Calu3 (cell line): ENCODE results near the gene CDK6. TPM values are rescaled to one million over a fixed set of nuclear protein-coding genes. Genes with fewer than 3 reads are reported as not detected.

Source experiments
- BruUV-seq: library from RNA; stranded (reverse); fragments of 400-500 nt; replicated peaks from 2 replicates; lab custom pipeline; 2021; lab: Mats Ljungman, UMichigan
- CTCF ChIA-PET: fragments of 300-600 bp; sonication (Branson Sonifier 250); formaldehyde crosslinking; loops from one replicate; lab custom pipeline; 2022; ENCODE audit warnings: antibody characterized with exemption; lab: Charles Lee
- DNase-seq: peaks from one replicate; pipeline ENCODE4 v3.0.0; 2022
- H3K27ac Mint-ChIP-seq: one replicate; pipeline ENCODE4 v1.8.0; 2022; ENCODE audit warnings: mixed read lengths; ENCODE audit not compliant: unreplicated experiment
- H3K27me3 Mint-ChIP-seq: one replicate; pipeline ENCODE4 v1.8.0; 2022; ENCODE audit warnings: mixed read lengths; ENCODE audit not compliant: unreplicated experiment
- H3K36me3 Mint-ChIP-seq: one replicate; pipeline ENCODE4 v1.8.0; 2022; ENCODE audit warnings: mild to moderate bottlenecking, moderate library complexity, mixed read lengths; ENCODE audit not compliant: insufficient read depth, unreplicated experiment
- H3K4me1 Mint-ChIP-seq: one replicate; pipeline ENCODE4 v1.8.0; 2022; ENCODE audit warnings: mild to moderate bottlenecking, low read depth, mixed read lengths; ENCODE audit not compliant: unreplicated experiment
- H3K4me3 Mint-ChIP-seq: one replicate; pipeline ENCODE4 v1.8.0; 2022; ENCODE audit warnings: mild to moderate bottlenecking, low read depth, moderate library complexity, mixed read lengths; ENCODE audit not compliant: unreplicated experiment
- H3K9me3 Mint-ChIP-seq: one replicate; pipeline ENCODE4 v1.8.0; 2022; ENCODE audit warnings: low read depth, mixed read lengths; ENCODE audit not compliant: unreplicated experiment
- CTCF ChIP-seq: fragments of 200-600 bp; IDR thresholded peaks from one replicate; pipeline ENCODE4 v1.8.0; 2022; ENCODE audit warnings: antibody characterized with exemption; ENCODE audit not compliant: unreplicated experiment
- intact Hi-C: fragments of 100-400 bp; cut with micrococcal nuclease; formaldehyde crosslinking; loops from one replicate; pipeline ENCODE4 v1.10.0; 2022; ENCODE audit not compliant: unreplicated experiment
- total RNA-seq: library from RNA; stranded (reverse); gene quantifications from 2 replicates; pipeline ENCODE4 v1.2.3, GENCODE V29; 2022

The CDK6 gene
- total RNA-seq, 1 experiment from 2014 or later, result 87.9 TPM

- DNase-seq, result no peak
- no peak for TF ChIP-seq CTCF
- intact Hi-C loops, result no loop called here
- Mint-ChIP-seq H3K4me3 (no peak overlapping the region), H3K36me3 (peaks cover 20% of the 10 kb centered on the region), H3K9me3 (no peaks in the 10 kb centered on the region), H3K27me3 (no peaks in the 10 kb centered on the region), H3K4me1 (peaks cover 51% of the 10 kb centered on the region), H3K27ac (no peak overlapping the region)
- CTCF ChIA-PET, result interaction anchor here (1.5 kb wide), 1 partner anchor 11 kb away, joined by 3 read pairs; no protein-coding TSS in a partner anchor
- no TSS peak for BruUV-seq
These were observed 191.8 kb downstream of the CDK6 start for GRCh38 chr7:92644406-92645113.

- Mint-ChIP-seq H3K27ac (no peak overlapping the region), H3K9me3 (no peaks in the 10 kb centered on the region), H3K36me3 (peaks cover 20% of the 10 kb centered on the region), H3K4me1 (peaks cover 51% of the 10 kb centered on the region), H3K4me3 (no peak overlapping the region), H3K27me3 (no peaks in the 10 kb centered on the region)
- intact Hi-C loops, result no loop called here
- DNase-seq, result no peak
- no peak for TF ChIP-seq CTCF
- CTCF ChIA-PET, result interaction anchor here (1.5 kb wide), 1 partner anchor 12 kb away, joined by 3 read pairs; no protein-coding TSS in a partner anchor
- BruUV-seq, result no TSS peak
These were observed 192.6 kb downstream of the CDK6 start for GRCh38 chr7:92643821-92644220.

- H3K9me3 Mint-ChIP-seq, result no peaks in the 10 kb centered on the region
- BruUV-seq, result no TSS peak
- DNase-seq, result no peak
- intact Hi-C loops, result no loop called here
- H3K36me3 Mint-ChIP-seq, result peaks cover 20% of the 10 kb centered on the region
- no peak for TF ChIP-seq CTCF
- no peak overlapping the region for H3K4me3 Mint-ChIP-seq
- no peaks in the 10 kb centered on the region for H3K27me3 Mint-ChIP-seq
- H3K27ac Mint-ChIP-seq, result peak overlapping the region; percentile 73
- H3K4me1 Mint-ChIP-seq, result peaks cover 42% of the 10 kb centered on the region
- CTCF ChIA-PET, result interaction anchor here (0.7 kb wide), 1 partner anchor 638 kb away, joined by 3 read pairs; no protein-coding TSS in a partner anchor
These were observed 194.4 kb downstream of the CDK6 start for GRCh38 chr7:92641921-92642511.

- Mint-ChIP-seq H3K27me3 (no peaks in the 10 kb centered on the region), H3K36me3 (peaks cover 15% of the 10 kb centered on the region), H3K4me1 (peaks cover 22% of the 10 kb centered on the region), H3K9me3 (no peaks in the 10 kb centered on the region), H3K4me3 (no peak overlapping the region), H3K27ac (no peak overlapping the region)
- no peak for DNase-seq
- CTCF ChIA-PET, result no interaction called here
- intact Hi-C loops, result no loop called here
- no peak for TF ChIP-seq CTCF
- BruUV-seq, result no TSS peak
These were observed 196.4 kb downstream of the CDK6 start for GRCh38 chr7:92639966-92640365.
